Activated T-cell treated with anti-CD3 and anti-CD28 coated beads, Interleukin-2, amount 50 U/mL, for 72 hours (primary cell): ENCODE measurements around the gene ADAMTS2. TPM values are rescaled to one million over a fixed set of nuclear protein-coding genes. Genes with fewer than 3 reads are reported as not detected.

ENCODE experiments used
- ATAC-seq, 2 donors: fragments of 150-1000 bp; cut with Tn5 transposase; replicated peaks in 1 of 2; 2 replicates each; pipeline ENCODE4 v1.10.0; 2021; ENCODE audit warnings: moderate library complexity in 2 of 2, mild to moderate bottlenecking in 1 of 2
- DNase-seq, 2 donors: peaks; one replicate each; pipeline ENCODE4 v3.0.0; 2021 to 2022; ENCODE audit warnings: mixed read lengths in 1 of 2
- H3K27ac Mint-ChIP-seq: one replicate; pipeline ENCODE4 v1.8.0; 2022; ENCODE audit warnings: mild to moderate bottlenecking, moderate library complexity, mixed read lengths
- H3K27me3 Mint-ChIP-seq: one replicate; pipeline ENCODE4 v1.8.0; 2022; ENCODE audit warnings: low read depth, mixed read lengths
- H3K36me3 Mint-ChIP-seq, 2 donors: one replicate each; pipeline ENCODE4 v1.8.0; 2022; ENCODE audit warnings: mixed read lengths in 2 of 2, mild to moderate bottlenecking in 1 of 2; ENCODE audit not compliant: insufficient read depth in 2 of 2
- H3K4me1 Mint-ChIP-seq: one replicate; pipeline ENCODE4 v1.8.0; 2022; ENCODE audit warnings: low read depth, mixed read lengths
- H3K4me3 Mint-ChIP-seq, 2 donors: one replicate each; pipeline ENCODE4 v1.8.0; 2022; ENCODE audit warnings: mild to moderate bottlenecking in 2 of 2, mixed read lengths in 2 of 2, moderate library complexity in 2 of 2
- H3K9me3 Mint-ChIP-seq, 2 donors: one replicate each; pipeline ENCODE4 v1.8.0; 2022; ENCODE audit warnings: mixed read lengths in 2 of 2
- total RNA-seq, 2 donors: library from RNA; stranded (reverse); gene quantifications; one replicate each; pipeline ENCODE4 v1.2.3, GENCODE V29; 2022

The ADAMTS2 gene
- total RNA-seq, 2 donors from 2014 or later, result not detected

DNA sequence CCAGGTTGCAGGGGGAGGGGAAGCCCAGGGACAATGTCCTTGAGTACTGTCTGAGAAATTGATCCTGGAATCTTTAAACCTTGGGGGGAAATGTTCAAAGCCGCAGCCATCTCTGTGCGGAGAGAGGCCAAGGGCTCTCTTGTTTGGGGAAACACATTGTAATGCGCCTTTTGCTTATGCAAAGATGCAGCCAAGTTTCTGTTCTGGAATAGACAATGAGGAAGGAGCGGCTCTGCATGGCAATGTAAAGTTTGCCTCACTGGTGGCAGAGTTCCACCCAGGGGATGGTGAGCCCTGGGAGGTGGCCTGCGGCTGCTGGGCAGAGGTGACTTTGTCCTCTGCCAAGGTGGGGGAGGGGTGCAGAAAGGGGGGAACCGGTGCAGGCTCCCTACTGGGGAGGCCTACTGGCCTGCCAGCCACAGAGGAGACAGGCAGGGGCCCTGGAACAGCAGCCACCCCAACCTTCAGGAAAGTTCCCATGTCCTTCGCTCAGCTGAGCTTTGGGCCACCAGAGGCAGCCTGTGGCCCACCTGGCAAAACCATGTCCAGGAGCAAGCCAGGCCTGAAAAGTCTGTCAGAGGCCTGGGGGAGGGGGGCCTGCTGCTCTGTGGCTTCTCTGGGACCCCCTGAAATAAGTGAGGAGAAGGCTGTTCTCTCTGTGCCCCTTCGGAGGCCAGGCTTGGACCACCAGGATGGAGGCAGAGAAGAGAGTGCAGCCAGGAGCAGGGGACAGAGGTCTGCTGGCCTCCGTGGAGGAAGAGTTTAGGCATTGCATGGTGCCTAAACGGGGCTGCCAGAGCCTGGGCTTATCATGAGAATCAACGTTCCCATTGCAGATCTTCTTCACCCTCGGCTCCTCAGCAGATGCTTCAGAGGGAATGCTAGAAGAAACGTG is 157.3 kb downstream of the ADAMTS2 start:
- Mint-ChIP-seq H3K4me1 (no peaks in the 10 kb centered on the region), H3K36me3 (no peaks in the 10 kb centered on the region), H3K4me3 (no peak overlapping the region), H3K27me3 (no peaks in the 10 kb centered on the region), H3K9me3 (no peaks in the 10 kb centered on the region), H3K27ac (no peak overlapping the region)
- ATAC-seq (no peak), DNase-seq (no peak)

DNA sequence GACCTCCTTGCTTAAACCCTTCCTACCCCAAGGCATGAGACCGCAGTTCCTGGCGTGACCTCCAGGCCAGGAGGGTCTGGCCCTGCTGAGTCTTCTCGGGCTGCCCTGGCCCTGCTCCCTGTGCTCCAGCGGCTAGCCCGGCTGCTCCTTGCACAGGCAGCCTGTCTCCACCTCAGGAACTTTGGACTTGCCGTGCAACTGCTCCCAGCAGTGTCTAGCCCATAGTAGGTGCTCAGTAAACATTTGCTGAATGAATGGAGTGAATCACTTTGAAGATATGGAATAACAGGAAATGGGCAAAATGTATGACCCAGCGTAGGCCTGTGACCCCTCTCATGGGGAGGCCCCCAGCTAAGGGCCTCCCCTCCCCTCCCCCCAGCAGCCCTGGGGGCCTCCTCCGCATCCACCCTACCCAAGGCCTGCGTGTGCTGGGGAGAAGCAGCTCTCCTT is 158.0 kb downstream of the ADAMTS2 start:
- DNase-seq, result no peak
- no peak overlapping the region for H3K4me3 Mint-ChIP-seq
- no peaks in the 10 kb centered on the region for H3K36me3 Mint-ChIP-seq
- no peaks in the 10 kb centered on the region for H3K9me3 Mint-ChIP-seq
- H3K4me1 Mint-ChIP-seq, result peaks cover under 1% of the 10 kb centered on the region
- no peak overlapping the region for H3K27ac Mint-ChIP-seq
- ATAC-seq, result no peak
- peaks cover 3% of the 10 kb centered on the region for H3K27me3 Mint-ChIP-seq

DNA sequence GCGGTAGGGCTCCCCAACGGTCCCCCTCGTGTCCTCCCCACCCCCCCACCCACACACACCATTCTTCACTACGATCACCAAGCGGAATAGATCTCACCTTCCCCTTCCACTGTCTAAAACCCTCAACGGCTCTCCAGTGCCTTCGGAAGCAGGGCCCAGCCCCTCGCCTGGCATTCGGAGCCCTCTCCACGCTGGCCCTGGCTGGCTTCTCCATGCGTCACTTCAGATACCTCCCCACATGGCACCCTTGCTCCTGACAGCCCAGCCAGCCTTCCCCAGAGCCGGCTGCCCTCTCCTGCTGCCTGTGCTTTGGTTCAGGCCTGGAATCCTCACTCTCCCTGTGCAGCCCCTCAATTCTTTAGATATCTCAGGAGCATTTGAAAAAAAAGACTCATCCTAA is 158.5 kb downstream of the ADAMTS2 start:
- Mint-ChIP-seq H3K36me3 (no peaks in the 10 kb centered on the region), H3K27ac (no peak overlapping the region), H3K9me3 (no peaks in the 10 kb centered on the region), H3K27me3 (peaks cover 7% of the 10 kb centered on the region), H3K4me3 (no peak overlapping the region), H3K4me1 (peaks cover 5% of the 10 kb centered on the region)
- ATAC-seq (no peak), DNase-seq (no peak)

DNA sequence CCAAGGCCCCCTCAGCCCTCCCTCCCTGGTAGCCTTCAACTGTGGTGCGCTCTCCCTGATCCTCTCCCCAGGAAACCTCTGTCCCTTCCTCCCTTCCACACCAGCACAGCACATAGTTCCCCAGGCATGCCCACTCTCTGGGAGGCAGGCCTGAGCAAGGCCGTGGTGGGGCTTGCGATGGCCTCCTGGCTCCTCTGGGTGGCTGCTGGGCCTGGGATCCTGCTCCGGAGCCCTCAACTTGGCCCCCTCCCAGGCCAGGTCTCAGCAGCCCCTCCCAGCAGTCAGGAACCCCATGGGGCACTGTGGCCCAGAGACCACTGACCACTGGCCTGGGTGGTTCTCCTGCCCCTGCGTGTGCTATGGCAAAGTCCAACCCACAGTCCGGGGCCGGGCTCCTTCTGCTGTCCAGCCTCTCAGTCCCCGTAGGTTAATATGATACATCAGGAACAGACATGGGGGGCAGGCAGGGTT is 159.3 kb downstream of the ADAMTS2 start:
- peaks cover 10% of the 10 kb centered on the region for H3K27me3 Mint-ChIP-seq
- DNase-seq (no peak), ATAC-seq (no peak)
- no peaks in the 10 kb centered on the region for H3K9me3 Mint-ChIP-seq
- H3K27ac Mint-ChIP-seq, result no peak overlapping the region
- H3K4me1 Mint-ChIP-seq, result peaks cover 8% of the 10 kb centered on the region
- H3K4me3 Mint-ChIP-seq, result no peak overlapping the region
- no peaks in the 10 kb centered on the region for H3K36me3 Mint-ChIP-seq

DNA sequence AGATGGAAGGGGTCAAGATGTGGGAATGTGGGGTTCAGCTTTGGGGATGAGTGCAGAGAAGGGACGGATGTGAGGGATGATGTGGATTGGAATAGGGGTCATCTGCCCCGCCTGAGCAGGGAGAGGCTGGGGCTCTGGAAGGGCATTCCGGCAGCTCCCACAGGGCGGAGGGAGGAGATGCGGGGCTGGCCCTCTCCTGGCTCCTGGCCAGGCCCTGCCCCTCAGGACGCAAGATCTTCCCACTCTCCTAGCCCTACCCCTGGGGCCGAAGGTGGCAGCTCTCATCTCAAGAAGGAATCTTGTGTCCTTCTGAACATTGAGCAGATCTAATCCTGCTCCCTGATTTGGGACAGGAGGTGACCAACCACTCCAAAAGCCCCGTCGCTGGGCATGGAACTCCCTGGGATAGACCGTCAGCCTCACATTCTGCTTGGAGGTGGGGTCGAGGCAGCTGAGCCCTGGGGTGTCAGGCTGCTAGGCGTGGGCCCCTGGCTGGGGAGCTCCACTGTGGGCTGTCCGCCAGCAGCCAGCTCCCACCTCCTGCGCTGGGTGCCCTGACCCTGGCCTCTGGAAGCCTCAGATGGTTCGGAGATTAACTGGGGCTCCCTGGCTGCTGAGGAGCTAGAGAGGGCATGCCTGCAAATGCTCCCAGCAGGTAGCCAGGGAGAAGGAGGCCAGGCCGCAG is 159.9 kb downstream of the ADAMTS2 start:
- Mint-ChIP-seq H3K4me1 (peaks cover 8% of the 10 kb centered on the region), H3K27me3 (peaks cover 10% of the 10 kb centered on the region), H3K4me3 (no peak overlapping the region), H3K36me3 (peaks cover 0 to 2% of the 10 kb centered on the region in 2 donors), H3K27ac (no peak overlapping the region), H3K9me3 (no peaks in the 10 kb centered on the region)
- ATAC-seq (no peak), DNase-seq (no peak)

DNA sequence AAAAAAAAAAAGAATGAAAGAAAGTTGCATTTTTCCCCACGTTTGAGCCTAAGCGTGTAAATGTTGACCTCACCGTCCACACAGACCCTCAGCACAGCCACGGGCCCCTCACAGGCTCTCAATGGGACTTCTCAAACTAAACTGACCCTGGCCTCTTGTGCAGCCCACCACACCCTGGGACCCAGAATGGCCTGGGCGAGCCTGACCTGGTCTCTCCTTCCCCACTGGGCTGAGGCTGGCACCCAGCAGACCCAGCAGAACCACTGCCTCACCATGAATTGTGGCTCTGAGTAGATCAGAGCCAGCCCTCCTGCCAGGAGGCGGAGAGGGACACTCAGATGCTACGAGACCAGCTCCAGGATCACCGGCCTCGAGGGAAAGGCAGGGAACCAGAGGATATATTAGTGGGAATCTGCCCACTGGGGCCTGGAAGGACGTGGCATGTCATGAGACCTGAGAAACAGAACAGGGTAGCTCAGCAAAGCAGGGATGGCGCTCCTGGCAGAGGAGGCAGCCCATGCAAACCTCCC is 160.7 kb downstream of the ADAMTS2 start:
- no peaks in the 10 kb centered on the region for H3K9me3 Mint-ChIP-seq
- peaks cover 8% of the 10 kb centered on the region for H3K4me1 Mint-ChIP-seq
- ATAC-seq (no peak), DNase-seq (no peak)
- peaks cover 0 to 2% of the 10 kb centered on the region in 2 donors for H3K36me3 Mint-ChIP-seq
- H3K4me3 Mint-ChIP-seq, result no peak overlapping the region
- peaks cover 10% of the 10 kb centered on the region for H3K27me3 Mint-ChIP-seq
- H3K27ac Mint-ChIP-seq, result no peak overlapping the region

DNA sequence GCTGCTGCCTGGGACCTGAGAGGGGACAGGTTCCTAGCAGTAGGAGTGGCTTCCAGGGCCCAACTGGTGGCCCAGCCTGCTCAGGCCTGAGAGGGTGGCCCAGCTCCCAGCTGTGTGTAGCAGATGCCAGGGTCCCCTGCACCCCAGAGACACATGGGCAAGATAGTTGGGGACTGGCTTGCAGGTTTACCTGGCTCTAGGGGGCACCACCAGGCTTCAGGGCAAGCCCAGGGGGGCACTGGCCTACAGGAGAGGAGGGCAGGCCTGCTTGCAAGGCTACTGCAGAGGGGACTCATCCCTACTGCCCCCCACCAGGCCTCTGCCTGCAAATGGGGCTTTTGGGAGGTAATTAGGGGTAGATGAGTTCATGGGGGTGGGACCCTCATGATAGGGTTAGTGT is 161.8 kb downstream of the ADAMTS2 start:
- Mint-ChIP-seq H3K27me3 (peaks cover 10% of the 10 kb centered on the region), H3K4me3 (no peak overlapping the region), H3K4me1 (peaks cover 8% of the 10 kb centered on the region), H3K36me3 (peaks cover 0 to 2% of the 10 kb centered on the region in 2 donors), H3K9me3 (peaks cover 0 to 2% of the 10 kb centered on the region in 2 donors), H3K27ac (no peak overlapping the region)
- DNase-seq, result no peak
- ATAC-seq, result no peak

DNA sequence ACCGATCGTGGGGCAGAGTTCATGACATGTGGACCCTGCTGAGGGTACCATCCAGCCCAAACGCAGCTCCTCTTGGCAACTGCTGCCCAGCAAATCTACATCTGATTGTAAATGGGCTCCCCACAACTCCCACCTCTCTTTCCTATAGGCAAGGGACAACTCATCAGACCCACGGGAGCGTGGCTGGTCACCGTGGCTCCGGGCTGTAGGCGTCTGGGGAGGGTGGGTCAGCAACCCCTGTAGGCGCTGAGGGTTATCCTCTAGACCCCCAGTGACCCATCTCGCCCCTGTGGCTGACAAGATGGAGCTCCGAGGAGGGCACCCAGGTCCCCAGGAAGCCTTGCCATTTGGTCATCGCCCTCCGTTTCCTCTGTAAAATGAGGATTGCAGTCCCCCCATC is 162.7 kb downstream of the ADAMTS2 start:
- Mint-ChIP-seq H3K9me3 (peaks cover 0 to 2% of the 10 kb centered on the region in 2 donors), H3K4me3 (no peak overlapping the region), H3K27me3 (peaks cover 10% of the 10 kb centered on the region), H3K4me1 (peaks cover 8% of the 10 kb centered on the region), H3K27ac (no peak overlapping the region), H3K36me3 (peaks cover 0 to 2% of the 10 kb centered on the region in 2 donors)
- ATAC-seq, result no peak
- DNase-seq, result no peak

DNA sequence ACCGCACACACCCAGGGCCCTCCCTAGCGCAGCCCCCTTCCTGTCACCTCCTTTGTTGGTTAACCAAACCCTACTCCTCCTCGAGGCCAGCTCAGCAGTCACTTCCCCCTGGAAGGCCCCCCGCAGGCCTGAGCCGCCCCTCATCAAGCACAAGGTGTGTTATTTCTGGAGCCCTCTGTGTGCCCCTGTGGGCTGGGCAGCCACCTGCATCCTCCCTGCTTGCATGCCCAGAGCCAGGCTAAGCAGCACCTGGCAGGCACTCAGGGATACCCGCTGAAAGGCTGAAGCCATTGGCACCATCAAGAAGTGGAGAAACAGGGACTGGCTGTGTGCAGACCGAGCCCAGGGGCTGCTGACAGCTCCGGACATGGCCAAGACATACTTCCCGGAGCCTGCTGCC is 163.3 kb downstream of the ADAMTS2 start:
- Mint-ChIP-seq H3K36me3 (peaks cover 0 to 2% of the 10 kb centered on the region in 2 donors), H3K27ac (no peak overlapping the region), H3K9me3 (peaks cover 0 to 2% of the 10 kb centered on the region in 2 donors), H3K4me1 (peaks cover 8% of the 10 kb centered on the region), H3K27me3 (peaks cover 10% of the 10 kb centered on the region), H3K4me3 (no peak overlapping the region)
- DNase-seq, result no peak
- ATAC-seq, result no peak

DNA sequence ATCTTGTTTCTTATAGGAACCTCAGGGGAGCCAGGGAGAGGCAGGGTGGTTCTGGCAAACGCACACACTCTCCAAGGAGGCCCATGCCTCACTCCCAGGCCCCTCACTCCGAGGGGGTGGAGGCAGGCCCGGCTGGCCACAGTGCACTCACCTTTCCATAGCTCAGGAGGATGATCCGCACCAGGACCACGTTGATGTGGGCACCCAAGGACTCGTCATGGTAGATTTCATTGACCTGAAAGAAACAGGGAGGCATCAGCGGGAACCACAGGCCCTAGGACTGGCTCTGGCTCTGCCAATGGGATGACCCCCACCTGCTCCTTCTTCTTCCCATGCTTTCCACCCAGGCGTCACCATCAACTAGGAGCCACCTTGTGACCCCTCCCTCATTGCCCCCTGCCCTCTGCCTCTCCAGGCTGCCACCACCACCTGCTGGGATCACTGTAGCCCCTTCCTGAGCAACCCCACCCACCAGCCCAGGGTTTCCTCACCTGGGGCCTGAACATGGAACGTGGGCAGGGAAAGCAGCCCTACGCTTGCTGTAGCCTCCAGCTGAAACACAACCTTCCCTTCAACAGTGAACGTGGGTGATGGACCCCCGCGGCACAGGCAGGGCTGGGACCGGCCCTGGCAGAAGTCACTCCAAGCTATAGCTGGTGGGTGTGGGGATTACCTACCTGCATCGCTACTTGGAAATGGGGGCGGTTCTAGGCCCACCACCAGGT is 164.2 kb downstream of the ADAMTS2 start:
- no peak for DNase-seq
- Mint-ChIP-seq H3K4me1 (peaks cover 8% of the 10 kb centered on the region), H3K27me3 (peaks cover 10% of the 10 kb centered on the region), H3K9me3 (peaks cover 0 to 2% of the 10 kb centered on the region in 2 donors), H3K27ac (no peak overlapping the region), H3K36me3 (peaks cover 0 to 2% of the 10 kb centered on the region in 2 donors), H3K4me3 (no peak overlapping the region)
- no peak for ATAC-seq

DNA sequence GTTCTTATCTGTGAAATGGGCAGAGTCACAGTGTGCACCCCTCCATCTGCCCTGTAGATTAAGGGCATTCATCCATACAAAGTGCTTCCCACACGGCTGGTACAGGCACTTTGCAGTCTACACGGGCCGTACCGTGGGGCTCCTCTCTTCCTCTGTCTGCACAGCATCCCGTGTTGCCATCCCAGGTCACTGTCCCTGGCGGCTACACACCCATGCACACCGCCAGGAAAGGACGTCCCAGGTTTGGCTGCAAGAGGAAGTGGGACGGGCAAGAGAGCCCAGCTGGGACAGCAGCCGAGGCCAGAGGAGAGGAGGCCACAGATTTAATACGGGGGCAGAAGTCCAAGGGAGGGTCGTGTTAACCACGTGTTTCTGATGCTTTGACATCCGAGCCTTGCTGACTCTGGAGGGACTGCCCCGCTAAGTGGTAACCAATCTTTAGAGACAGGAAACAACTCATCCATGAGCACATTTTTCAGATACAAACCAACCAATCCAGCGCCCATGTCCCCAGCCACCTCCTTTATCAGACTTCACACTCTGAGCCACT is 165.1 kb downstream of the ADAMTS2 start:
- ATAC-seq, result no peak
- peaks cover 10% of the 10 kb centered on the region for H3K27me3 Mint-ChIP-seq
- no peak overlapping the region for H3K4me3 Mint-ChIP-seq
- no peak overlapping the region for H3K27ac Mint-ChIP-seq
- DNase-seq, result no peak
- H3K36me3 Mint-ChIP-seq, result peaks cover 0 to 2% of the 10 kb centered on the region in 2 donors
- peaks cover 8% of the 10 kb centered on the region for H3K4me1 Mint-ChIP-seq
- H3K9me3 Mint-ChIP-seq, result peaks cover 0 to 2% of the 10 kb centered on the region in 2 donors

DNA sequence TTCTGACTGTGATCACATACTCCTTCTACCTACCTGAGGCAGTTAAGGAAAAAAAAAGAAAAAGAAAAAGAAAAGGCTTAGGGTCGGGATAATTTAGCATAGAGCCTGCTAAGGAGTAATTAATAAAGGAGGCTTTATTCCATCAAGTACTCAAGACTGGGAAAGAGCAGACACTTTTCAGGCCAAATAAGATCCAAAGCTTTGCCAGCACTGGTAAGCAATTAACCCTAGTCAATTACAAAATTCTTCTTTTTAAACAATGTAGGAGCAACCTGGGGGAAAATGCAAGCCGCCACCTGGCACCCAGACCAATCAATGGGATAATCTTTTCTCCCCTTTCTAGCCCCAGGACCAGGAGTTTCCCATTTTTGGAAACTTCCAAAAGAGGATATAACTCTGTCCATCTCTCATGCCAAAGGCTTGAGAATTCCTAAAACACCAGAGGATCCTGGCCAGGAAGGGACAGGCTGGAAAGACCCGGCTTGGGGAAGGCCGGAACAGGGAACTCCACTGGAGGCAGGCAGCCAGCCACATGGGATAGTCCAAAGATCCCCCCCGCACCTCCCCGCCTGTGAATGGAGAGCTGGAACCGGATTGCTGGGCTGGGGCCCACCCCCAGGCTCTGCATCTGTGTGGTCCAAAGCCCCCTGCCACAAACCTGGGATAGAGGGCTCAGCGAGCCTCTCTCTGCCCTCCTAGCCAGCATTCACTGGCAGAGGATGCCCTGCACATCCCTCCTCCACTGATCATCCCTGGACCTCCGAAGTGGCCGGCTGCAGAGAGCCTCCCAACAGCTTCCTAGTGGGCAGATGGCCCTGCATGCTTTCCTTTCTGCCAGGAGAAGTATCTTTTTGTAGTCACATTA is 167.3 kb downstream of the ADAMTS2 start:
- ATAC-seq (no peak), DNase-seq (no peak)
- Mint-ChIP-seq H3K27me3 (peaks cover 10% of the 10 kb centered on the region), H3K4me3 (no peak overlapping the region), H3K36me3 (peaks cover 0 to 2% of the 10 kb centered on the region in 2 donors), H3K4me1 (peaks cover 8% of the 10 kb centered on the region), H3K9me3 (peaks cover 0 to 2% of the 10 kb centered on the region in 2 donors), H3K27ac (no peak overlapping the region)
